K562 (cell line): ENCODE measurements around the gene ZC3H13. TPM values are rescaled to one million over a fixed set of nuclear protein-coding genes. Genes with fewer than 3 reads are reported as not detected.

Experiments
- ATF1 ChIP-seq, 2 experiments: fragments of 450-650 bp in 1 of 2; IDR thresholded peaks; 2 replicates each; pipeline ENCODE4 v1.6.1; 2016; ENCODE audit warnings: missing compliant biosample characterization in 1 of 2, missing genetic modification characterization in 1 of 2
- C11orf30 ChIP-seq: fragments of 450-650 bp; IDR thresholded peaks from 2 replicates; pipeline ENCODE4 v1.6.1; 2016; ENCODE audit warnings: low read depth, mild to moderate bottlenecking
- FOSL1 ChIP-seq: fragments of 200-800 bp; sonication (Bioruptor generic); conservative IDR thresholded peaks from 2 replicates; pipeline ENCODE4 v1.6.1; 2016; ENCODE audit warnings: missing genetic modification characterization, missing compliant biosample characterization
- MTA2 ChIP-seq: fragments of 450-650 bp; IDR thresholded peaks from 2 replicates; pipeline ENCODE4 v1.6.1; 2016; ENCODE audit warnings: low read depth
- NCOA4 ChIP-seq: fragments of 450-650 bp; IDR thresholded peaks from 2 replicates; pipeline ENCODE4 v1.6.1; 2018; ENCODE audit warnings: mild to moderate bottlenecking; ENCODE audit not compliant: partially characterized antibody
- PBX2 ChIP-seq, 2 experiments: IDR thresholded peaks in 1 of 2; conservative IDR thresholded peaks in 1 of 2; 2 replicates each; pipeline ENCODE4 v1.6.1; 2016; ENCODE audit warnings: low read depth in 2 of 2, mild to moderate bottlenecking in 1 of 2, missing compliant biosample characterization in 1 of 2, missing genetic modification characterization in 1 of 2, moderate library complexity in 1 of 2
- PHF21A ChIP-seq: fragments of 450-650 bp; IDR thresholded peaks from 2 replicates; pipeline ENCODE4 v1.6.1; 2017; ENCODE audit warnings: low read depth, borderline replicate concordance
- RBM22 ChIP-seq: fragments of 200-400 bp; formaldehyde crosslinking; IDR thresholded peaks from 2 replicates; pipeline ENCODE4 v1.6.1; 2018; ENCODE audit warnings: low read length, low read depth; ENCODE audit not compliant: poor library complexity, severe bottlenecking
- SLC30A9 ChIP-seq: fragments of 250-450 bp; sonication (Bioruptor Pico); IDR thresholded peaks from 2 replicates; pipeline ENCODE4 v1.8.0; 2022; ENCODE audit warnings: mild to moderate bottlenecking, moderate library complexity
- SMARCB1 ChIP-seq: IDR thresholded peaks from 2 replicates; pipeline ENCODE4 v1.6.1; 2011; ENCODE audit warnings: improper control_type of control experiment, low read depth; ENCODE audit not compliant: insufficient read length
- TAF15 ChIP-seq: fragments of 200-400 bp; formaldehyde crosslinking; IDR thresholded peaks from 2 replicates; pipeline ENCODE4 v1.6.1; 2017; ENCODE audit warnings: mild to moderate bottlenecking, low read depth, low read length, moderate library complexity
- ZNF146 ChIP-seq: IDR thresholded peaks from one replicate; pipeline ENCODE4 v1.6.1; 2018; ENCODE audit warnings: missing compliant biosample characterization; ENCODE audit not compliant: unreplicated experiment
- ZNF316 ChIP-seq: fragments of 450-650 bp; IDR thresholded peaks from 2 replicates; pipeline ENCODE4 v1.6.1; 2016
- polyA plus RNA-seq, 8 experiments: library from polyadenylated mRNA; depleted of rRNA in 4 of 8; stranded (reverse) in 5 of 8; unstranded in 3 of 8; fragments of >200 nt; fragmentation: Nextera tagmentation in 2 of 8; fragmentation: Illumina TruSeq in 1 of 8; extraction: Ambion mirVana in 2 of 8; extraction: Trizol in 1 of 8; gene quantifications; 2 replicates each; pipeline versions ENCODE4 v1.2.1 to v1.2.3, GENCODE V29; 2011 to 2014; ENCODE audit warnings: inconsistent platforms in 1 of 8, missing spikeins in 1 of 8
- total RNA-seq, 7 experiments: library from RNA; depleted of rRNA in 6 of 7; stranded (reverse); fragments of >200 nt in 6 of 7; fragmentation: Illumina TruSeq in 2 of 7; extraction: Trizol in 2 of 7; gene quantifications; 2 replicates each; pipeline versions ENCODE4 v1.2.1 to v1.2.3, GENCODE V29; 2011 to 2021; ENCODE audit warnings: low replicate concordance in 1 of 7

ZC3H13 gene
- total and polyA plus RNA-seq, 9 of the 15 experiments (the other 6 are each of a cell fraction or from before 2014, with no cell fraction given) = 4.9 to 27.6 (median 12.1) TPM

- no peak for TF ChIP-seq MTA2
- no peak for TF ChIP-seq FOSL1 (tag)
- no peak for TF ChIP-seq PHF21A
- no peak for TF ChIP-seq RBM22
- TF ChIP-seq ZNF146 (CRISPR knock-in tag) = no peak
- no peak for TF ChIP-seq SMARCB1
- TF ChIP-seq ATF1 (CRISPR knock-in tag; IDR thresholded peaks at IDR 0.05) = no peak
- TF ChIP-seq ATF1 (tag; IDR thresholded peaks at IDR 0.05) = no peak
- TF ChIP-seq C11orf30 = peak; percentile 53; the same call in 1 of the 2 replicates
- no peak for TF ChIP-seq NCOA4
- no peak for TF ChIP-seq SLC30A9
- TF ChIP-seq ZNF316 = peak; percentile 84
- no peak for TF ChIP-seq TAF15
- no peak for TF ChIP-seq PBX2 (CRISPR knock-in tag; IDR thresholded peaks at IDR 0.05; ENCODE audit: low read depth)
- TF ChIP-seq PBX2 (tag; conservative IDR thresholded peaks at IDR 0.05; ENCODE audit: low read depth) = no peak
Measured at GRCh38 chr13:45996631-45997030, 55.9 kb downstream of the ZC3H13 start (continued).
